H1 (cell line): ENCODE data around the gene FGGY. TPM values are rescaled to one million over a fixed set of nuclear protein-coding genes. Genes with fewer than 3 reads are reported as not detected.

Experiments used
- CTCF ChIA-PET: fragments of 300-600 bp; sonication (Branson Sonifier 250); formaldehyde crosslinking; loops from one replicate; lab custom pipeline; 2021; ENCODE audit not compliant: partially characterized antibody; lab: Charles Lee
- POLR2A ChIA-PET: fragments of 300-600 bp; sonication (Branson Sonifier 250); formaldehyde crosslinking; loops from one replicate; lab custom pipeline; 2021; ENCODE audit warnings: inconsistent platforms; ENCODE audit not compliant: partially characterized antibody; lab: Charles Lee
- DNase-seq, 2 experiments: peaks; one replicate each; pipeline versions ENCODE4 v3.0.0 to v3.0.0-alpha.2; 2010 to 2022; ENCODE audit warnings: low spot score in 2 of 2, low read depth in 1 of 2, mixed read lengths in 1 of 2
- FAIRE-seq: peaks from 2 replicates; lab custom pipeline; 2011; peaks lifted over from hg19 to GRCh38; lab: Jason Lieb, UNC
- H2AFZ ChIP-seq: 2 replicates; pipeline ENCODE4 v1.8.1; 2012; ENCODE audit warnings: low read length, inconsistent platforms
- H2AK5ac ChIP-seq: 2 replicates; pipeline ENCODE4 v1.6.1; 2013; ENCODE audit warnings: low read depth, low read length
- H2BK120ac ChIP-seq: replicated peaks from 2 replicates; pipeline ENCODE3; 2013; ENCODE audit warnings: low read depth, low read length, inconsistent platforms
- H2BK12ac ChIP-seq: 2 replicates; pipeline ENCODE4 v1.6.1; 2013; ENCODE audit warnings: low read depth, low read length
- H2BK15ac ChIP-seq: 2 replicates; pipeline ENCODE4 v1.6.1; 2013; ENCODE audit warnings: low read length
- H2BK20ac ChIP-seq: 2 replicates; pipeline ENCODE4 v1.6.1; 2013; ENCODE audit warnings: low read length
- H2BK5ac ChIP-seq: 2 replicates; pipeline ENCODE4 v1.6.1; 2013; ENCODE audit warnings: low read depth, low read length
- H3K14ac ChIP-seq: 2 replicates; pipeline ENCODE4 v1.6.1; 2013; ENCODE audit warnings: inconsistent platforms; ENCODE audit not compliant: insufficient read length
- H3K18ac ChIP-seq: 2 replicates; pipeline ENCODE4 v1.6.1; 2013; ENCODE audit warnings: low read length; ENCODE audit errors: extremely low read depth
- H3K23ac ChIP-seq: 2 replicates; pipeline ENCODE4 v1.6.1; 2013; ENCODE audit warnings: inconsistent platforms; ENCODE audit not compliant: insufficient read length
- H3K23me2 ChIP-seq: 2 replicates; pipeline ENCODE4 v1.6.1; 2013; ENCODE audit warnings: low read depth, low read length
- H3K27ac ChIP-seq: 2 replicates; pipeline ENCODE4 v1.6.1; 2011; ENCODE audit warnings: low read depth, low read length, inconsistent platforms
- H3K27me3 ChIP-seq, 4 experiments: replicated peaks in 1 of 4; 1 replicate in 1 of 4; 2 replicates in 3 of 4; pipeline versions ENCODE4 v1.6.1 to v1.8.1; 2011 to 2013; ENCODE audit warnings: low read length in 3 of 4, mild to moderate bottlenecking in 3 of 4, inconsistent platforms in 2 of 4, mixed read lengths in 2 of 4, moderate library complexity in 1 of 4; ENCODE audit not compliant: control insufficient read depth in 3 of 4, insufficient read depth in 3 of 4; ENCODE audit errors: extremely low read depth in 1 of 4
- H3K36me3 ChIP-seq, 4 experiments: 2 replicates each; pipeline versions ENCODE4 v1.6.1 to v1.8.1; 2011 to 2013; ENCODE audit warnings: mild to moderate bottlenecking in 4 of 4, low read length in 3 of 4, moderate library complexity in 2 of 4, control low read depth in 1 of 4, inconsistent platforms in 1 of 4; ENCODE audit not compliant: insufficient read depth in 4 of 4, control insufficient read depth in 2 of 4
- H3K4ac ChIP-seq: replicated peaks from 2 replicates; pipeline ENCODE3; 2013; ENCODE audit warnings: low read length, low read depth, mixed read lengths, inconsistent platforms; ENCODE audit not compliant: insufficient read length
- H3K4me1 ChIP-seq, 4 experiments: replicated peaks in 1 of 4; 1 replicate in 1 of 4; 2 replicates in 3 of 4; pipeline versions ENCODE4 v1.6.1 to v1.8.1; 2011 to 2013; ENCODE audit warnings: low read length in 3 of 4, inconsistent platforms in 2 of 4, mixed read lengths in 1 of 4; ENCODE audit not compliant: insufficient read depth in 4 of 4, control insufficient read depth in 3 of 4
- H3K4me2 ChIP-seq, 2 experiments: 2 replicates each; pipeline versions ENCODE4 v1.6.1 to v1.8.1; 2011 to 2013; ENCODE audit warnings: low read depth in 2 of 2, low read length in 2 of 2, control low read depth in 1 of 2, inconsistent platforms in 1 of 2, mild to moderate bottlenecking in 1 of 2; ENCODE audit not compliant: insufficient read depth in 1 of 2
- H3K4me3 ChIP-seq, 4 experiments: fragments of 200-600, 300-600 bp in 1 of 4; sonication (generic), shearing (Covaris generic), sonication (Bioruptor Twin) in 1 of 4; 2 replicates each; pipeline versions ENCODE4 v1.5.1 to v1.8.1; 2011 to 2016; ENCODE audit warnings: low read length in 4 of 4, low read depth in 3 of 4, control low read depth in 2 of 4, inconsistent platforms in 2 of 4, mild to moderate bottlenecking in 2 of 4, mixed read lengths in 1 of 4, moderate library complexity in 1 of 4; ENCODE audit not compliant: insufficient read depth in 2 of 4; ENCODE audit errors: extremely low read depth in 1 of 4
- H3K56ac ChIP-seq: replicated peaks from 2 replicates; pipeline ENCODE3; 2013; ENCODE audit warnings: low read depth, mild to moderate bottlenecking, mixed read lengths, low read length, inconsistent platforms; ENCODE audit not compliant: insufficient read length
- H3K79me1 ChIP-seq: 2 replicates; pipeline ENCODE4 v1.6.1; 2013; ENCODE audit warnings: low read depth, low read length, control low read depth
- H3K79me2 ChIP-seq, 2 experiments: 2 replicates each; pipeline versions ENCODE4 v1.6.1 to v1.8.1; 2012 to 2013; ENCODE audit warnings: low read length in 2 of 2, mild to moderate bottlenecking in 2 of 2, inconsistent platforms in 1 of 2; ENCODE audit not compliant: insufficient read depth in 2 of 2, control insufficient read depth in 1 of 2
- H3K9ac ChIP-seq, 4 experiments: replicated peaks in 1 of 4; 1 replicate in 1 of 4; 2 replicates in 3 of 4; pipeline versions ENCODE4 v1.6.1 to v1.8.1; 2011 to 2013; ENCODE audit warnings: low read depth in 3 of 4, low read length in 3 of 4, control low read depth in 2 of 4, mild to moderate bottlenecking in 2 of 4, moderate library complexity in 2 of 4, inconsistent platforms in 1 of 4; ENCODE audit errors: extremely low read depth in 1 of 4
- H3K9me3 ChIP-seq, 2 experiments: 2 replicates each; pipeline versions ENCODE4 v1.6.1 to v1.8.1; 2012 to 2013; ENCODE audit warnings: mild to moderate bottlenecking in 2 of 2, moderate library complexity in 2 of 2, control low read depth in 1 of 2, inconsistent platforms in 1 of 2, low read depth in 1 of 2, low read length in 1 of 2, mixed read lengths in 1 of 2; ENCODE audit not compliant: insufficient read depth in 2 of 2
- H4K20me1 ChIP-seq, 2 experiments: replicated peaks in 1 of 2; 2 replicates each; pipeline versions ENCODE3 to v1.8.1; 2011 to 2013; ENCODE audit warnings: inconsistent platforms in 2 of 2, low read length in 2 of 2, mild to moderate bottlenecking in 1 of 2; ENCODE audit not compliant: insufficient read depth in 2 of 2, control insufficient read depth in 1 of 2
- H4K5ac ChIP-seq: 2 replicates; pipeline ENCODE4 v1.6.1; 2013; ENCODE audit warnings: low read length, low read depth, mixed read lengths, inconsistent platforms; ENCODE audit not compliant: insufficient read length
- H4K8ac ChIP-seq: 2 replicates; pipeline ENCODE4 v1.8.0; 2013; ENCODE audit warnings: mild to moderate bottlenecking, moderate library complexity, low read length, inconsistent platforms; ENCODE audit not compliant: insufficient read depth; ENCODE audit errors: extremely low read depth
- H4K91ac ChIP-seq: replicated peaks from 2 replicates; pipeline ENCODE3; 2013; ENCODE audit warnings: low read length, mixed read lengths, inconsistent platforms; ENCODE audit not compliant: insufficient read length
- CBX5 ChIP-seq: fragments of 300-800, 300-1000 bp; sonication (generic); IDR thresholded peaks from 2 replicates; pipeline ENCODE4 v1.7.1; 2016; ENCODE audit warnings: antibody characterized with exemption, low read length, low read depth
- CHD2 ChIP-seq: IDR thresholded peaks from 2 replicates; pipeline ENCODE4 v1.6.1; 2012; ENCODE audit warnings: low read length, improper control_type of control experiment
- GTF2F1 ChIP-seq: IDR thresholded peaks from 2 replicates; pipeline ENCODE4 v1.6.1; 2012; ENCODE audit warnings: low read depth, low read length, improper control_type of control experiment, borderline replicate concordance
- KDM4A ChIP-seq: IDR thresholded peaks from one replicate; pipeline ENCODE4 v1.7.1; 2012; ENCODE audit warnings: low read depth, mild to moderate bottlenecking, moderate library complexity, low read length, inconsistent platforms; ENCODE audit not compliant: severe bottlenecking
- RAD21 ChIP-seq, 2 experiments: IDR thresholded peaks in 1 of 2; conservative IDR thresholded peaks in 1 of 2; 2 replicates each; pipeline ENCODE4 v1.6.1; 2011; ENCODE audit warnings: low read depth in 2 of 2, low read length in 2 of 2, improper control_type of control experiment in 1 of 2, inconsistent platforms in 1 of 2, mild to moderate bottlenecking in 1 of 2, moderate library complexity in 1 of 2
- SP1 ChIP-seq: IDR thresholded peaks from 2 replicates; pipeline ENCODE4 v1.6.1; 2011; ENCODE audit warnings: low read depth, low read length
- TAF7 ChIP-seq: optimal IDR thresholded peaks from 2 replicates; pipeline ENCODE3; 2011; ENCODE audit warnings: low read depth, mild to moderate bottlenecking, inconsistent platforms, low read length, moderate library complexity, borderline replicate concordance
- WGBS, 2 experiments: shearing (Covaris generic) in 1 of 2; methylation state at CpG; one replicate each; pipeline versions ENCODE4 v1.1.6 to v1.1.7; 2013 to 2015; ENCODE audit warnings: low lambda C conversion rate in 2 of 2, mixed read lengths in 2 of 2, inconsistent platforms in 1 of 2, low coverage in 1 of 2, missing lambda C conversion rate in 1 of 2; ENCODE audit not compliant: insufficient replicate concordance in 2 of 2, insufficient coverage in 1 of 2, insufficient read length in 1 of 2; ENCODE audit errors: extremely low coverage in 1 of 2, missing lambda C conversion rate in 1 of 2; 5-methylcytosine and 5-hydroxymethylcytosine counted together
- polyA plus RNA-seq, 7 experiments: library from polyadenylated mRNA; depleted of rRNA in 3 of 7; stranded (reverse) in 5 of 7; unstranded in 2 of 7; fragments of >200 nt in 5 of 7; fragments of 200-250 nt in 2 of 7; gene quantifications; 1 replicate in 5 of 7; 2 replicates in 1 of 7; 4 replicates in 1 of 7; pipeline versions ENCODE4 v1.2.1 to v1.2.3, GENCODE V29; 2011 to 2013; ENCODE audit warnings: missing spikeins in 2 of 7, mixed read lengths in 2 of 7
- total RNA-seq: library from RNA; stranded (reverse); fragmentation: NEBNext Ultra II Directional; extraction: Animal tissue kit (Norgen Biotek cat#: 25700); gene quantifications from 2 replicates; pipeline ENCODE4 v1.2.1, GENCODE V29; 2021

The FGGY gene
- total and polyA plus RNA-seq, 2 of the 8 experiments (the other 6 are each of a cell fraction or from before 2014, with no cell fraction given) = 10.3 to 12.5 TPM

DNA sequence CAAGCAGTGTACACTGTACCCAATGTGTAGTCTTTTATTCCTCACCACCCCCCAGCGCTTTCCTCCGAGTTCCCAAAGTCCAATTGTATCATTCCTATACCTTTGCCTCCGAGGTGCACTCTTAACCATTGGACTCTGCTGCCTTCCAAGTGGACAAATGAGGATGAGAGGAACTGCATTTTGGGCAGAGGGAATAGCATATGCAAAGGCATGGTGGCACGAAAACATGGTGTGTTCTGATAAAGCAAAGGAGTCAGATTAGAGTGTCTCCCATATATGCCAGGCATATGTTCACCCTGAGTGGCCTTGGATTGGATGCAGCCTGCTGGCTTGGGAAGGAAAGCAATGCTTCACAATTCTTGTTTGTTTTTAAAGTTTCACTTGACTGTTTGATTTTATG, 25.5 kb downstream of the FGGY start:
- no peak overlapping the region for H2BK20ac ChIP-seq
- no peak for FAIRE-seq

More for the DNA sequence above, 25.5 kb downstream of the FGGY start:
- TF ChIP-seq TAF7 (no peak), CHD2 (no peak), KDM4A (no peak), SP1 (no peak), CBX5 (no peak), GTF2F1 (no peak), RAD21 (IDR thresholded peaks at IDR 0.05 in 1 of 2, conservative IDR thresholded peaks at IDR 0.05 in 1 of 2; ENCODE audit: low read depth in 2 of 2, low read length in 2 of 2) (no peak)
- Histone ChIP-seq H2BK5ac (no peak overlapping the region), H3K27ac (no peak overlapping the region), H4K8ac (no peak overlapping the region), H3K18ac (no peak overlapping the region), H4K5ac (no peak overlapping the region), H2BK15ac (no peak overlapping the region), H4K91ac (no peak overlapping the region), H2AFZ (no peak overlapping the region), H3K9me3 (no peaks in the 10 kb centered on the region), H4K20me1 (no peaks in the 10 kb centered on the region), H3K4me2 (no peak overlapping the region), H3K14ac (no peak overlapping the region), H3K23ac (no peak overlapping the region), H3K4me3 (no peak overlapping the region), H3K79me1 (no peaks in the 10 kb centered on the region), H3K4ac (no peak overlapping the region), H3K9ac (no peak overlapping the region), H3K4me1 (peaks cover 0 to 5% (median 2%) of the 10 kb centered on the region in 4 experiments; a peak in 2 of 7 replicates), H2BK120ac (no peak overlapping the region), H2BK12ac (no peak overlapping the region), H3K23me2 (no peaks in the 10 kb centered on the region), H3K79me2 (no peaks in the 10 kb centered on the region), H2AK5ac (no peak overlapping the region), H3K56ac (no peak overlapping the region), H3K36me3 (no peaks in the 10 kb centered on the region), H3K27me3 (no peaks in the 10 kb centered on the region)
- WGBS, 2 experiments = 95% methylated on average over 4 of the region's 4 CpGs; no CpG with 5 or more reads in 1 of the 2 experiments
- DNase-seq = no peak
- ChIA-PET CTCF (no interaction called here), POLR2A (no interaction called here)
